GM18870 (cell line): ENCODE data around the gene SLC33A1.

ENCODE experiments used
- ATAC-seq: cut with Tn5 transposase; IDR thresholded peaks from one replicate; pipeline ENCODE4 v1.9.1; 2021; ENCODE audit warnings: moderate library complexity; ENCODE audit not compliant: unreplicated experiment

SLC33A1 gene

DNA sequence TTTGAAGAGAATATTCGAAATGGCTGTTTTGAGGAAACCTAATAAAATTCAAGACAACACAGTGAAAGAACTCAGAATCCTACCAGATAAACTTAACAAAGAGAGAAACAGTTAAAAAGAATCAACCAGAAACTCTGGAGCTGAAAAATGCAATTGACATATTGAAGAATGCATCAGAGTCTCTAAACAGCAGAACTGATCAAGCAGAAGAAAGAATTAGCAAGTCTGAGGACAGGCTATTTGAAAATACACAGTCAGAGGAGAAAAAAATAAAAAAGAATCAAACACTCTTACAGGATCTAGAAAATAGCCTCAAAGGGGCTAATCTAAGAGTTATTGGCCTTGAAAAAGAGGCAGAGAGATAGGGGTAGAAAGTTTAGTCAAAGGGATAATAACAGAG lies 61.7 kb downstream of the SLC33A1 start:
- ATAC-seq, result no peak

DNA sequence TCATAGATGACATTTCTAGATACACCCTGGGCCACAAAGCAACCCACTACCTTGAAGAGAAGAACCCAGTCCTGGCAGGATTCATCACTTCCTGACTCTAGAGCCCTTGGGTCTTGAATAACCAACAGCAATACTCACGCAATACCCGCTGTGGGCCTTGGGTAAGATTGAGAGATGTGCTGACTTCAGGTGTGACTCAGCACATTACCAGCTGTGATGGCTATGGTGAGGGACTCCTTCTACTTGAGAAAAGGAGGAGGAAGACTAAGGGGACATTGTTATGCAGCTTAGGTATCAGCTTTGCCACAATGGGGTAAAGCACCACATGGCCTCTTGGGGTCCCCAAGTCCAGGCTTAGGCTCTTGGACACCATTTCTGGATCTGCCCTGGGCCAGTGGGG lies 63.0 kb downstream of the SLC33A1 start:
- no peak for ATAC-seq

DNA sequence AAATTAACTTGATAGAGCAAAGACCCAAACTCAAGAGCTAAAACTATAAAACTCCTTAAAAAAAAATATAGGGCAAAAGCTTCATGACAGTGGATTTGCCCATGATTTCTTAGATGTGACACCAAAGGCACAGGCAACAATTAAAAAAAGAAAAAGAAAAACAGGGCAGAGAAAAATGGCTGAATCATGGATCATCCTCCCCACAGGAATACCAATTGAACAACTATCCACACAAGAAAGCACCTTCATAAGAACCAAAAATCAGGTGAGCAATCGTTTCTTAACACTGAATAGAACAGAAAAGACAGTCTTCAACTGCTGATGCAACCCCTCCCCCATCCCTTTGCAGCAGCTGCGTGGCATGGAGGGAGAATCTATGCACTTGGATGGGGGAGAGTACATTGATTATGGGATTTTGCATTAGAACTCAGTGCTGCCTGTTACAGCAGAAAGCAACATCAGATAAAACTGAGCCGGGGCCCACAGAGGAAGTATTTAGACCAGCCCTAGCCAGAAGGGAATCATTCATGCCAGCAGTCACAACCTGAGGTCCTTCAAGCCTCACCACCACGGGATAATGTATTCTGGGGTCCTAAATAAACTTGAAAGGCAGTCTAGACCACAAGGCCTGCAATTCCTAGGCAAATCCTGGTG lies 63.8 kb downstream of the SLC33A1 start:
- ATAC-seq, result no peak

DNA sequence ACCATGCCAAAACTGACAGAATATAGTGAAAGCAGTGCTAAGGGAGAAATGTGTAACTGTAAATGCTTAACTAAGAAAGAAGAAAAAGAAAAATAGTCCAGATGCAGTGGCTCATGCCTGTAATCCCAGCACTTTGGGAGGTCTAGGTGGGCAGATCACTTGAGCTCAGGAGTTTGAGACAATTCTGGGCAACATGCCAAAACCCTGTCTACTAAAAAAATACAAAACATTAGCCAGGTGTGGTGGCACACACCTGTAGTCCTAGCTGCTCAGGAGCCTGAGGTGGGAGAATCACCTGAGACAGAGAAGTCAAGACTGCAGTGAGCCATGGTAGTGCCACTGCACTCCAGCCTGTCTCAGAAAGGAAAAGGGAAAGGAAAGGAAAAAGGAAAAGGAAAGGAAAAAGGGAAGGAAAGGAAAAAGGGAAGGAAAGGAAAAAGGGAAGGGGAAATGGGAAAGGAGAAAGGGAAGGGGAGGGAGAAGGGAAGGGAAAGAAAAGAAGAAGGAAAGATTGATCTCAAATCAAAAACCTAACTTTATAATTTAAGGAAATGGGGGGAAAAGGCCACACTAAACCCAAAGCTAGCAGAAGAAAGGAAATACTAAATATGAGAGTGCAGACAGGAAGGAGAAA lies 68.4 kb downstream of the SLC33A1 start:
- ATAC-seq, result no peak

DNA sequence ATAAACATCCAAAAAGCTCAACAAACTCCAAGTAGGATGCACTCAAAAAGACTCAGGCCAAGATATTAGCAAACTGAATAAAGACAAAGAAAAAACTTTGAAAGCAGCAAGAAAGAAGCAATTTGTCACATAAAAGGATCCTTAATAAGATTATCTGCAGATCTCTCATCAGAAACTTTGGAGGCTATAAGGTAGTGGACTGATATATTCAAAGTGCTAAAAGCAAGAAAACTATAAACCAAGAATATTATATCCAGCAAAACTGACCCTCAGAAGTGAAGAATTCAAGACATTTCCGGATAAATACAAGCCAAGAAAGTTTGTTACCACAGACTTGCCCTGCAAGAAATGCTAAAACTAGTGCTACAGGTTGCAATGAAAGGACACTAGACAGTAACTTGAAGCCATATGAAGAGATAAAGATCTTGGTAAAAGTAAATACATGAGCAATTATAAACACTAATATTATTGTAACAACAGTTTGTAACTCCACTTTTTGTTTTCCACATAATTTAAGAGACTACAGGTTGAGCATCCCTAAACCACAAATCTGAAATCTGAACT lies 71.8 kb downstream of the SLC33A1 start:
- ATAC-seq, result no peak

DNA sequence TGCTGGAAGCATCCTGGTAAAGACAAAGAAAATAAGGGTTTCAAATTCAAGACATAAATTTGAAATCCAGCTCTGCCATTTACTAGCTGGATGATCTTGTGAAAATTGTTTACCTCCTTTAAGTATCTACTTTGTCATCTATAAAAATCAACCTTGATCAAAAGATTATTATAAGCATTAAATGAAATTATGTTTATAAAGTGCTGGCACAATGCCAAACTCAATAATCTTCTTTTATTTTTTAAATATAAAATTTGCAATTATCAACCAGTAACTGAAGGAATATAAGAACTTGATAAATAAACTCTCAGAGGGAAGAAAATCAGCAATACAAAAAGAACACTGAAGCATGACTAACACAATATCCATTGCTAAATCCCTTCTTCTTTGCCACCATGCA lies 73.9 kb downstream of the SLC33A1 start:
- ATAC-seq, result no peak

DNA sequence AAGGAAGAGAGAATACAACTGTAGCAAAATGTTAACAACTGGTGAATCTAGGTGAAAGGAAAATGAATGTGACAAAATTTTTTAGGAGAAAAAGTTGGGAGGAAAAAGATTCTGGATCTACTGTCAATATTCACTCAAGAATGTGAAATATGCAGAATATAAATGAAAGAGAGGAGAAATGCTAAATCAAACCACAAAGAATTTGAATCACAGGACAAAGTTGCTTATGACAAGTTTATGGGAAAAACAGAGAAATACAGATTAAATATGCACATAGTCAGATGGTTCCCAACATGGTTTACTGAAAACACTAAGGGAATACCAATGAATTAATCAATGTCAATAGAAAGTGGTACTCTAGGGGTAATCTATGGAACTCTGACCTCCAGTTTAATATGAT lies 75.8 kb downstream of the SLC33A1 start:
- ATAC-seq, result no peak

DNA sequence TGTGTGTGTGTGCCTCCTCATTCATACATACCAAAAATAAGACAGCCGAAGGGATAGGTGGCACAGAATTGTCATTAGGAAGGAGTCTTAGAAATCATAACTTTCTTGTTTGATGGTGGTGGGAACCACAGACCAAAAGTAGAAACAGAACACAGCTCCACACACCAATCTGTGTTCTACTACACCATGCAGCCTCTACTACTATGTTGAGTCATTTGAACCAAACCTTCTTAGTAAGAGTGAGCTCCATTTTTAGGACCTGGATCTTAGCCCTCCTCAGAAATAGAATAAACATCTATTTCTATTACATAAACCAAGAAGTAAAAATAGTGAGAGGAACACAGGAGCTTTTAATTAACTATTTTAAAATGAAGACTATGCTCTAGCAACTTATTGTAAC lies 81.4 kb downstream of the SLC33A1 start:
- ATAC-seq, result no peak

DNA sequence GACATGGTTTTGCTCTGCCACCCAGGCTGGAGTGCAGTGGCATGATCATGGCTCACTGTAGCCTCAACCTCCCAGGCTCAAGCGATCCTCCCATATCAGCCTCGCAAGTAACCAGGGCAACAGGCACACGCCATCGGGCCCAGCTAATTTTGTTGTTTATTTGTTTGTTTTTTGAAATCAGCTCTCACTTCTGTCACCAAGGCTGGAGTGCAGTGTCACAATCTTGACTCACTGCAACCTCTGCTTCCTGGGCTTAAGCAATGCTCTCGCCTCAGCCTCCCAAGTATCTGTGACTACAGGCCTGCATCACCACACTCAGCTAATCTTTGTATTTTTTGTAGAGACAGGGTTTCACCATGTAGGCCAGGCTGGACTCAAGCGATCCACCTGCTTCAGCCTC lies 83.1 kb downstream of the SLC33A1 start:
- ATAC-seq, result no peak
